ENCODE measurements around the gene COL20A1. TPM values are rescaled to one million over a fixed set of nuclear protein-coding genes. Genes with fewer than 3 reads are reported as not detected.

The COL20A1 gene
- not detected for total RNA-seq
- under 1 TPM in 1 of 3 donors, not detected in 2; 0.07 TPM for polyA plus RNA-seq

DNA sequence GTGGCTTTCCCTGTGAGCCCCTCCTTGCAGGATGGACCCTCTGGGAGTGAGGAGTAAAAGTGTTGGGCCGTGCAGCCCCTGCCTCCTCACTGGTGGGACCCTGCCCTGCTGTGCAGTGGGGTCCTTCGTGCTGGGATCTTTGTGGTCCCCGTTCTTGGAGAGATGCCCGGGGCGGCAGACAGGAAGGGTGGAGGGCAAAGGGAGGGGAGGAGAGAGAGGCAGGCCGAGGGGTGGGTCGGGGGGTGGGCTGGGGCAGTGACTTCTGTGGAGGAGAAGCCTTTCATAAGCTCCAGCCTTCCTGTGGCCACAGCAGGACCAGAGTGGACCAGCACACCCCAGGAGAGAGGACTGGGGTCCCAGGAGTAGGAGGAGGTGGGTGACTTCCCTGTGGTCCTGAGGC is at the start of gene COL20A1:
COL20A1 (plus strand) TSS at position 283 of the 400 bp plus-strand sequence. CDS start 1,922 bp downstream, outside the sequence.
- DNase-seq, result no peak
- TF ChIP-seq POLR2AphosphoS5 (IDR thresholded peaks at IDR 0.05) (no peak), POLR2A (IDR thresholded peaks at IDR 0.05) (no peak)
- TF ChIP-seq, protein P1, sequence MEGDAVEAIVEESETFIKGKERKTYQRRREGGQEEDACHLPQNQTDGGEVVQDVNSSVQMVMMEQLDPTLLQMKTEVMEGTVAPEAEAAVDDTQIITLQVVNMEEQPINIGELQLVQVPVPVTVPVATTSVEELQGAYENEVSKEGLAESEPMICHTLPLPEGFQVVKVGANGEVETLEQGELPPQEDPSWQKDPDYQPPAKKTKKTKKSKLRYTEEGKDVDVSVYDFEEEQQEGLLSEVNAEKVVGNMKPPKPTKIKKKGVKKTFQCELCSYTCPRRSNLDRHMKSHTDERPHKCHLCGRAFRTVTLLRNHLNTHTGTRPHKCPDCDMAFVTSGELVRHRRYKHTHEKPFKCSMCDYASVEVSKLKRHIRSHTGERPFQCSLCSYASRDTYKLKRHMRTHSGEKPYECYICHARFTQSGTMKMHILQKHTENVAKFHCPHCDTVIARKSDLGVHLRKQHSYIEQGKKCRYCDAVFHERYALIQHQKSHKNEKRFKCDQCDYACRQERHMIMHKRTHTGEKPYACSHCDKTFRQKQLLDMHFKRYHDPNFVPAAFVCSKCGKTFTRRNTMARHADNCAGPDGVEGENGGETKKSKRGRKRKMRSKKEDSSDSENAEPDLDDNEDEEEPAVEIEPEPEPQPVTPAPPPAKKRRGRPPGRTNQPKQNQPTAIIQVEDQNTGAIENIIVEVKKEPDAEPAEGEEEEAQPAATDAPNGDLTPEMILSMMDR (IDR thresholded peaks at IDR 0.05), result no peak
- Histone ChIP-seq H3K36me3 (peaks cover 0 to 17% (median 6%) of the 10 kb centered on the region in 4 donors), H3K4me1 (peaks cover 0 to 7% (median 4%) of the 10 kb centered on the region in 4 donors), H3K27me3 (peaks cover 19 to 54% (median 43%) of the 10 kb centered on the region in 3 donors), H3K4me3 (no peak within 1 kb of the TSS), H3K27ac (no peak within 1 kb of the TSS), H3K9me3 (no peaks in the 10 kb centered on the region)
- WGBS, 2 donors, result 29 to 45% methylated on average over 7 of the region's 7 CpGs
- intact Hi-C loops (cut with DNase I), result no loop called here

DNA sequence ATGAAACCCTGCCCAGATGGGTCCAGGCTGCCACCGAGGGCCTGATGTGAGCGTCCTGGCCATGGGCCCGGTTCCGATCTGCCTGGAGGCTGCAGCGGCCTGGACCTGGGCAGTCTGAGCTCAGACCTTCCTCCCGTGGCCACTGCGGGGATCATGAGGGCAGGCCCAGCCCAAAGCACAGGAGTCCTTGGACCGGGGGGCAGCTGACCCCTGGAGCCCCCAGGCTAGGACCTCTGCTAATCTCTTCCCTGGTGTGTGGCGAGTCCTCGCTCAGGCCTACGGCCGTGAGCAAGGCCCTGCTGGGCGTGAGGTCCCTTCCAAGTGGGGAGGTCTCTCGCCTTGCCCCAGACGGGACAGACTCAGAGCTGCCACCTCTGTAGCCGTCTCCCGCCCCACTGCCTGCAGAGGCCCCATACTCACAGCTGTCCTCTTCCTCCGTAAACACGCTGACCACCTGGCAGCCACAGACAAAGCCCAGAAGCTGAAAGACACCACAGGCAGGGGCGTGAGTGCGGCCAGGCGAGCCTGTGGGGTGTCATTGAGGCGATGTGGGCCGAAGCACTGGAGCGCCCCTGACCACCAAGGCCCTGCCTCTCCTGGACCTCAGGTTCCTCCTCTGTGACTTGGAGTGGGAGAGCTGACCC is 49.3 kb upstream of the COL20A1 start:
- intact Hi-C loops (cut with DNase I), result no loop called here
- DNase-seq, result no peak
- Histone ChIP-seq H3K4me3 (no peak overlapping the region), H3K27ac (no peak overlapping the region), H3K9me3 (no peaks in the 10 kb centered on the region), H3K36me3 (no peaks in the 10 kb centered on the region), H3K27me3 (peaks cover 0 to 31% (median 13%) of the 10 kb centered on the region in 3 donors), H3K4me1 (no peaks in the 10 kb centered on the region)
- TF ChIP-seq EP300 (IDR thresholded peaks at IDR 0.05) (no peak), POLR2A (IDR thresholded peaks at IDR 0.05) (no peak), POLR2AphosphoS5 (IDR thresholded peaks at IDR 0.05) (no peak)
- TF ChIP-seq, protein P1 (IDR thresholded peaks at IDR 0.05), result no peak
- WGBS, 2 donors, result 82 to 84% methylated on average over 25 of the region's 25 CpGs

DNA sequence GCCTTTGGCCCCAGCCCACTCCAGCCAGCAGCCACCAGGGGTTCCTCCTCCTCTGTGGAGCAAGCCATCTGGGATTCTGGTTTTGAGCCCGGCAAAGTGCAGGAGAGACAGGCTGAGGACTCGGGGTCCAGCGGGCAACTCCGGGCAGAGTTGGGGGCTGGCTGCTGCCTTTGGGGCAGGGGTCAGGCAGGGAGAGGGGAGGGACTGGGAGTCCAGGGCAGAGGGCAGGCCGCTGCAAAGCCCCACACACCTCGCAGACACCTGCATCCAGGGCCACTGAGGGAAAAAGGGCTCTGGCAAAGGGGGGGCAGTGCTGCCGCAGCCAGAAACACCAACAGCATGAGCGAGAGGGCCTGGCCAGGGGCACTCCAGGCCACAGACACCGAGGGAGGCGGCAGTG is 48.5 kb upstream of the COL20A1 start:
- intact Hi-C loops (cut with DNase I), result no loop called here

DNA sequence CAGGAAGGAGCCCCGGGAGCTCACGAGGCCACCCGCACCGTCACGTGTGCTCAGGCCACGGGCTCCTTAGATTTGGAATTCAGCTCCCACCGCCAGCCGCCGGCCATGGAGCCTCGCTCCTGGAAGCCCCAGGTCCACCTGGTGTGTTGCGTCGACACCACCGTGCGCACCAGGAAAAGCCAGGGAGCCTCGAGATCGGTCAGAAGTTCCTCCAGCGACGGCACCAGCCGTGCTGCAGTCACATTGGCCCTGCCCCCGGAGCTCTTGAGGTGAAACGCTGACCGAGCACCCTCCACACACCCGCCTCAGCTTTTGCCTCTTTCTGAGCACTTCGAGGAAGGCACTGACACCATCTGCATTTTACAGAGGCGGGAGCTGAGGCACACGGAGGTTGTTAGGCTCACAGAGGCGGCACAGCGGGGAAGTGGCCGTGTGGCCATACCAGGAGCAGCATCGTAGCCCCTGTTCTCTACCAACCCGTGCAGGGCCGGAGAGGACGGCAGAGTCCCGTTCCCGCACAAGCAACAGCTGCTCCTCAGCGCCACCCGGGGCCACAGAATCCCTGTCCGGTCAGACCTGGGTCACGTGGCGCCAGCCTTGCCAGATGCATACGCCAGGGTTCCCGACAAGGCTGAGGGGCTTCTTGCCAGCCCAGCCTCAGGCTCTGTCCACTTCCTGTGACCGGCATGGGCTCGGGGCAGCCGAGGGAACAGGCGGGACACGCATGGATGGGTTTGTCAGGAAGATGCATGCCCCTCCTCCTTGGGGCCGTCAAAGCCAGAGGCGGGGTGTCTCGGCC is 46.3 kb upstream of the COL20A1 start:
- Histone ChIP-seq H3K27me3 (peaks cover 0 to 50% (median 17%) of the 10 kb centered on the region in 3 donors), H3K4me1 (no peaks in the 10 kb centered on the region), H3K4me3 (no peak overlapping the region), H3K9me3 (no peaks in the 10 kb centered on the region), H3K27ac (no peak overlapping the region), H3K36me3 (no peaks in the 10 kb centered on the region)
- 46 to 48% methylated on average over 50 of the region's 50 CpGs for WGBS, 2 donors
- TF ChIP-seq, protein P1 (IDR thresholded peaks at IDR 0.05), result no peak
- TF ChIP-seq POLR2AphosphoS5 (IDR thresholded peaks at IDR 0.05) (no peak), POLR2A (IDR thresholded peaks at IDR 0.05) (no peak), EP300 (IDR thresholded peaks at IDR 0.05) (no peak)
- DNase-seq, result no peak
- intact Hi-C loops (cut with DNase I), result no loop called here

More for the DNA sequence above, 48.5 kb upstream of the COL20A1 start:
- Histone ChIP-seq H3K9me3 (no peaks in the 10 kb centered on the region), H3K27ac (no peak overlapping the region), H3K4me3 (no peak overlapping the region), H3K36me3 (no peaks in the 10 kb centered on the region), H3K27me3 (peaks cover 0 to 38% (median 17%) of the 10 kb centered on the region in 3 donors), H3K4me1 (no peaks in the 10 kb centered on the region)
- TF ChIP-seq POLR2AphosphoS5 (IDR thresholded peaks at IDR 0.05) (no peak), POLR2A (IDR thresholded peaks at IDR 0.05) (no peak), EP300 (IDR thresholded peaks at IDR 0.05) (no peak)
- TF ChIP-seq, protein P1 (IDR thresholded peaks at IDR 0.05), result no peak
- 75 to 88% methylated on average over 10 of the region's 10 CpGs for WGBS, 2 donors
- no peak for DNase-seq

All from sigmoid colon (tissue), 7 donors.